GM23248 (cell line): ENCODE results near the gene STX16. TPM values are rescaled to one million over a fixed set of nuclear protein-coding genes. Genes with fewer than 3 reads are reported as not detected.

ENCODE experiments used
- DNase-seq: peaks from one replicate; pipeline ENCODE4 v3.0.0-alpha.2; 2015
- H2AFZ ChIP-seq: fragments of 200-600 bp; sonication (generic); 2 replicates; pipeline ENCODE4 v1.6.1; 2016; ENCODE audit warnings: antibody characterized with exemption
- H3F3A ChIP-seq: fragments of 200-600 bp; sonication (generic); 2 replicates; pipeline ENCODE4 v1.6.1; 2016; ENCODE audit warnings: mild to moderate bottlenecking, antibody characterized with exemption, mixed run types; ENCODE audit not compliant: insufficient read depth
- H3K27ac ChIP-seq: fragments of 200-600 bp; sonication (generic); 2 replicates; pipeline ENCODE4 v1.5.1; 2016; ENCODE audit warnings: mild to moderate bottlenecking
- H3K27me3 ChIP-seq: fragments of 200-600 bp; sonication (generic); replicated peaks from 2 replicates; pipeline ENCODE4 v1.6.1; 2016; ENCODE audit warnings: mild to moderate bottlenecking; ENCODE audit not compliant: insufficient read depth
- H3K36me3 ChIP-seq: fragments of 200-600 bp; sonication (generic); 2 replicates; pipeline ENCODE4 v1.6.1; 2016; ENCODE audit warnings: low read depth, mild to moderate bottlenecking
- H3K4me1 ChIP-seq: fragments of 200-600 bp; sonication (generic); 2 replicates; pipeline ENCODE4 v1.6.1; 2016; ENCODE audit warnings: mild to moderate bottlenecking; ENCODE audit not compliant: insufficient read depth
- H3K4me2 ChIP-seq: fragments of 200-600 bp; sonication (generic); one replicate; pipeline ENCODE4 v1.6.1; 2016; ENCODE audit warnings: mild to moderate bottlenecking; ENCODE audit not compliant: unreplicated experiment
- H3K4me3 ChIP-seq: fragments of 200-600 bp; sonication (generic); 2 replicates; pipeline ENCODE4 v1.5.1; 2016; ENCODE audit warnings: mild to moderate bottlenecking
- H3K79me2 ChIP-seq: fragments of 200-600 bp; sonication (generic); 2 replicates; pipeline ENCODE4 v1.6.1; 2016; ENCODE audit warnings: mild to moderate bottlenecking; ENCODE audit not compliant: insufficient read depth
- H3K9ac ChIP-seq: fragments of 200-600 bp; sonication (generic); 2 replicates; pipeline ENCODE4 v1.6.1; 2016; ENCODE audit warnings: mild to moderate bottlenecking
- H3K9me2 ChIP-seq: fragments of 200-600 bp; sonication (generic); 2 replicates; pipeline ENCODE4 v1.6.1; 2016; ENCODE audit warnings: mixed run types, mild to moderate bottlenecking, moderate library complexity; ENCODE audit not compliant: insufficient read depth
- H3K9me3 ChIP-seq: fragments of 200-600 bp; sonication (generic); one replicate; pipeline ENCODE4 v1.6.1; 2017; ENCODE audit warnings: low read depth
- H4K20me1 ChIP-seq: fragments of 200-600 bp; sonication (generic); 2 replicates; pipeline ENCODE4 v1.6.0; 2016; ENCODE audit not compliant: insufficient read depth
- EZH2 ChIP-seq: fragments of 200-600 bp; sonication (generic); IDR thresholded peaks from 2 replicates; pipeline ENCODE4 v1.6.1; 2018; ENCODE audit warnings: antibody characterized with exemption, mild to moderate bottlenecking; ENCODE audit not compliant: insufficient read depth, poor library complexity, severe bottlenecking
- EZH2phosphoT487 ChIP-seq: fragments of 200-600 bp; sonication (generic); IDR thresholded peaks from 2 replicates; pipeline ENCODE4 v1.6.1; 2018; ENCODE audit warnings: antibody characterized with exemption, moderate library complexity, mild to moderate bottlenecking, low read depth; ENCODE audit not compliant: insufficient read depth
- WGBS, 2 experiments: methylation state at CpG; one replicate each; pipeline ENCODE4 v1.1.6; 2015 to 2017; ENCODE audit warnings: low lambda C conversion rate in 2 of 2, low coverage in 1 of 2; ENCODE audit errors: missing lambda C conversion rate in 2 of 2; 5-methylcytosine and 5-hydroxymethylcytosine counted together
- in situ Hi-C: fragments of 300-500 bp; cut with MboI; formaldehyde crosslinking; loops from 2 replicates; pipeline ENCODE4 v1.15.0; 2020
- polyA plus RNA-seq: library from polyadenylated mRNA; unstranded; fragments of >200 nt; fragmentation: Nextera tagmentation; extraction: Ambion mirVana; gene quantifications from 2 replicates; pipeline ENCODE4 v1.2.1, GENCODE V29; 2016
- total RNA-seq: library from RNA; depleted of rRNA; stranded (reverse); fragments of >200 nt; shearing (Covaris generic); gene quantifications from 2 replicates; pipeline ENCODE4 v1.2.3, GENCODE V29; 2014

STX16 gene
- total and polyA plus RNA-seq, 2 experiments from 2014 or later: 17.6 to 36.9 TPM

DNA sequence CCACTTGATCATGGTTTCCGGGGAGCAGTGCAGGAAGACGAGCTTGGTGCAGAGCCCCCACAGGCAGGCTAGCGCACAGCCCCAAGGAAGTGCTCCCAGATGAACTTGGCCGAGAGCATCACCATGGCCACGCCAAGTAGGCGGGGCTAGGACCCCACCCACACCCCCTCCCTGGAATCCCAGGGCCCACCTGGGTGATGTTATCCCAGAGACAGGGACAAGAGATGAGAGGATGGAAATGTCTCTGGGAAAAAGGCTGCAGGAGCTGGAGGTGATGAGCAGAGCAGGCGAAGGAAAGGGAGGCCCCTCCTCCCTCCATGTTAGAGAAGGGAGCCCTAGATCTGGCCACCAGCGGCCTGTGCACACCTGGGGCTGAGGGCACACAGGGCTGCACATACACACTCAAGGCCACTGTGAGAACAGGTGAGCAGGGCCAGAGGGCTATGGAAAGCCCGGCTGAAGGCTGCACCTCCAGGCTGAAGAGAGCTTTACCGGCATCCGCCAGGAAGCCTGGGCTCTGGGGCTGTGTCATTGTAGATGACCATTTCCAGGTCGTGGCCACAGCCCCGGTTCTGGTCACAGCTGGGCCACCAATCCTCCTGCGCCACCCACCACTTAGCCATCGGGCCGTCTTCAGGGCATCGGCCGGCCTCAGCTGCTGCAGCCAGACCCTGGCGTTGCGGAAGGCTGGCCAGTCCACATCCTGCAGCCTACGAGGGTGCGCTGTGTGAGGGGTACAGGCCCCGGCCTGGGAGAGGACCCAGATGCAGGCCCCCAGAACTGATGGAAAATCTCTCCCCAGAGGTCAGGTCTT lies 66.4 kb downstream of the STX16 start:
- TF ChIP-seq EZH2phosphoT487 (no peak), EZH2 (no peak)

DNA sequence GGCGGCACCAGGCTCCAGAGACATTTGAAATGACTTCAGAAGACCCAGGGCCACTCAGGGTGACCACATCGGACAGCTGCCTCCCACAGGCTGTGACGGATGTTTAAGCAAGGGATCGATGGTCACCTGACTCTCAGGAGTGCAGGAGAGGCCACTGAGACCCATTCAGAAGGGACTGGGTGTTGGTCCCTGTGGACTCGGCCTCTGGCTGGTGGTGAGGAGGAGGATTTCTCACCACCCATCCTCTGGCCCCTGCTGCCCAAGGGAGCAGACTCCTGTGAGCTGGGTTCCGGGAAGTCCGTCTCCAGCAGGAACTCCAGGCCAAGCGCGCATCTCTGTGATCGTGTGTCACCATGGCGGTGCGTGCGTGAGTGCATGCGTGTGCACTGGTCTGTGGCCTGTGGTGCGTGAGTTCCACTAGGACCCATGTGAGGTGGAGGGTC lies 67.1 kb downstream of the STX16 start:
- H3K27me3 ChIP-seq: peaks cover 22% of the 10 kb centered on the region; the same call in 1 of the 2 replicates
- no peak overlapping the region for H3K4me3 ChIP-seq
- no peaks in the 10 kb centered on the region for H3K9me2 ChIP-seq
- H3K4me1 ChIP-seq: no peaks in the 10 kb centered on the region
- H3F3A ChIP-seq: no peaks in the 10 kb centered on the region
- DNase-seq: no peak
- WGBS, 2 experiments: 75 to 79% methylated on average over 14 of the region's 15 CpGs
- H2AFZ ChIP-seq: no peak overlapping the region
- H3K79me2 ChIP-seq: no peaks in the 10 kb centered on the region
- no peaks in the 10 kb centered on the region for H4K20me1 ChIP-seq
- H3K9ac ChIP-seq: no peak overlapping the region
- TF ChIP-seq EZH2phosphoT487 (no peak), EZH2 (no peak)
- in situ Hi-C loops: no loop called here
- no peak overlapping the region for H3K27ac ChIP-seq
- H3K4me2 ChIP-seq: no peak overlapping the region
- no peaks in the 10 kb centered on the region for H3K36me3 ChIP-seq
- H3K9me3 ChIP-seq: no peaks in the 10 kb centered on the region

More for the DNA sequence above, 66.4 kb downstream of the STX16 start:
- DNase-seq: no peak
- Histone ChIP-seq H3K4me2 (no peak overlapping the region), H3F3A (no peaks in the 10 kb centered on the region), H3K36me3 (no peaks in the 10 kb centered on the region), H3K27me3 (peaks cover 21% of the 10 kb centered on the region; the same call in 1 of the 2 replicates), H3K79me2 (no peaks in the 10 kb centered on the region), H3K27ac (no peak overlapping the region), H4K20me1 (no peaks in the 10 kb centered on the region), H3K4me1 (no peaks in the 10 kb centered on the region), H3K4me3 (no peak overlapping the region), H3K9ac (no peak overlapping the region), H3K9me2 (no peaks in the 10 kb centered on the region), H2AFZ (no peak overlapping the region), H3K9me3 (no peaks in the 10 kb centered on the region)
- WGBS, 2 experiments: 70 to 71% methylated on average over 22 to 23 of the region's 23 CpGs
- in situ Hi-C loops: no loop called here

DNA sequence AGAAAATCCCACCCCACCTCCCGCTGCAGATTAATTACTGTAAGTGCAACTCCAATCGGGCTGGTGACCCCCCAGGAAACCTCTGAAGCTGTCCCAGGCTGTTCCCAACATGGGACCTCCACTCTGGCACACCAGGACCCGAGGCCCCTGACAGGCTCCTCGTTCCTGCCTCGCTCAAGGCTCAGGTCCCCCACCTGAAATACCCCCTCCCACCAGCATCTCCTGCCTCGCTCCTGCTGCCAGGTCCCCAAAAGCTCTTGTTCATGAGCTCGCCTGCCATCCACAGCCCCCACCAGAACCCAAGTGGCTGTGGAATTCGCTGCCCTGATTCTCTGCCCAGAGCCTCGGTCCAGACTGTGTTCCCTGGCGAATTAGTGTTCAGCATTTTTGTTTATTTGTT lies 67.6 kb downstream of the STX16 start:
- no peaks in the 10 kb centered on the region for H3K9me2 ChIP-seq
- H2AFZ ChIP-seq: no peak overlapping the region
- TF ChIP-seq EZH2phosphoT487: no peak
- TF ChIP-seq EZH2: no peak
- DNase-seq: no peak
- H3K36me3 ChIP-seq: no peaks in the 10 kb centered on the region
- H3K4me3 ChIP-seq: no peak overlapping the region
- peaks cover 25% of the 10 kb centered on the region for H3K27me3 ChIP-seq
- no peak overlapping the region for H3K27ac ChIP-seq
- H3K79me2 ChIP-seq: no peaks in the 10 kb centered on the region
- H3K4me1 ChIP-seq: no peaks in the 10 kb centered on the region
- H3K4me2 ChIP-seq: no peak overlapping the region
- in situ Hi-C loops: no loop called here
- 61% methylated on average over 10 of the region's 10 CpGs for WGBS, 2 experiments
- no peaks in the 10 kb centered on the region for H4K20me1 ChIP-seq
- H3F3A ChIP-seq: no peaks in the 10 kb centered on the region
- H3K9me3 ChIP-seq: no peaks in the 10 kb centered on the region
- no peak overlapping the region for H3K9ac ChIP-seq

DNA sequence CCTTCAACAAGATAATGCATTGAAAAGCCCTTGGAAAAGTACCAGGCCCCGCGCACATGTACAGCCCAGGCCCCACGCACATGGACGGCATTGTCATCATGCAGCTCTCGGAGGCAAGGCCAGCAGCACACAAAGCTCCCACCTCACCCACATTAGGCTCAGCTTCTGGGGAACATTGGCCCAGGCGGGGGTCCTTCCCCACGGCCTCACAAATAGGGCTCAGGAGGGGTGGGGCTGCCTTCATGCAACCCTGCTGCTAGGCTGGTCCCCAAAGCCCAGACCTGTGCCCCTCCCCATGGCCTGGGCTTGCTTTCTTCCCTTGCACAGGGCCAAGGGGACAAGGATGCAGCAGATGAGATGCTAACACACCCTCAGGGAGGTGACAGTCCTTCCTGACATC lies 68.2 kb downstream of the STX16 start:
- no peak overlapping the region for H3K4me2 ChIP-seq
- H4K20me1 ChIP-seq: no peaks in the 10 kb centered on the region
- DNase-seq: no peak
- no peaks in the 10 kb centered on the region for H3K9me2 ChIP-seq
- H2AFZ ChIP-seq: no peak overlapping the region
- H3K4me1 ChIP-seq: no peaks in the 10 kb centered on the region
- TF ChIP-seq EZH2phosphoT487: no peak
- TF ChIP-seq EZH2: no peak
- WGBS, 2 experiments: 54 to 55% methylated on average over 7 of the region's 7 CpGs
- no peaks in the 10 kb centered on the region for H3F3A ChIP-seq
- no peak overlapping the region for H3K27ac ChIP-seq
- in situ Hi-C loops: no loop called here
- H3K9me3 ChIP-seq: no peaks in the 10 kb centered on the region
- H3K9ac ChIP-seq: no peak overlapping the region
- no peaks in the 10 kb centered on the region for H3K36me3 ChIP-seq
- H3K79me2 ChIP-seq: no peaks in the 10 kb centered on the region
- peaks cover 30% of the 10 kb centered on the region for H3K27me3 ChIP-seq
- H3K4me3 ChIP-seq: no peak overlapping the region
